Pancreas (tissue), 10 donors: ENCODE data around the gene SLC49A4. TPM values are rescaled to one million over a fixed set of nuclear protein-coding genes. Genes with fewer than 3 reads are reported as not detected.
A peak's percentile ranks its signal among the peaks of the same experiment; 100 is the strongest.
"Not testable (repeated sequence)": the region's sequence is repeated elsewhere in the genome, so short reads cannot be mapped to it uniquely, and the experiment has no call there.

Experiments
- ATAC-seq, 4 donors: fragments of 200-7000 bp; cut with Tn5 transposase; one replicate each; pipeline versions ENCODE4 v1.8.0 to v1.9.1; 2020; ENCODE audit warnings: mild to moderate bottlenecking in 4 of 4, moderate library complexity in 4 of 4
- DNase-seq, 6 donors: peaks; one replicate each; pipeline ENCODE4 v3.0.0-alpha.2; 2020
- FAIRE-seq: peaks from 2 replicates; lab custom pipeline; 2012; peaks lifted over from hg19 to GRCh38; lab: Jason Lieb, UNC
- H3K27ac ChIP-seq, 4 donors: fragments of 200-600 bp; sonication (generic); 1 replicate in 3 of 4; 2 replicates in 1 of 4; pipeline versions ENCODE4 v1.5.0 to v1.8.0; 2020
- H3K27me3 ChIP-seq, 4 donors: fragments of 200-600 bp; one replicate each; pipeline ENCODE4 v1.8.0; 2021
- H3K36me3 ChIP-seq, 3 donors: fragments of 200-600 bp; sonication (generic) in 1 of 3; one replicate each; pipeline versions ENCODE4 v1.5.0 to v1.8.0; 2020 to 2021
- H3K4me1 ChIP-seq, 3 donors: fragments of 200-600 bp; one replicate each; pipeline ENCODE4 v1.8.0; 2021
- H3K4me3 ChIP-seq, 4 donors: fragments of 200-600 bp; sonication (generic) in 2 of 4; one replicate each; pipeline versions ENCODE4 v1.5.0 to v1.8.0; 2020 to 2021
- H3K9me3 ChIP-seq, 4 donors: fragments of 200-600 bp; one replicate each; pipeline ENCODE4 v1.8.0; 2021
- CTCF ChIP-seq, 4 donors: fragments of 200-600 bp; sonication (generic) in 3 of 4; IDR thresholded peaks; one replicate each; pipeline versions ENCODE4 v1.5.0 to v1.8.0; 2021; ENCODE audit warnings: antibody characterized with exemption in 4 of 4
- WGBS, 2 donors: extraction: QIAGEN DNeasy Blood & Tissue Kit; methylation state at CpG; one replicate each; pipeline ENCODE4 v1.1.7; 2013; 5-methylcytosine and 5-hydroxymethylcytosine counted together
- intact Hi-C, 3 donors: fragments of 100-400 bp; cut with DNase I; formaldehyde crosslinking; loops; one replicate each; pipeline versions ENCODE4 v1.11.1 to v1.14.2; 2022
- polyA plus RNA-seq, 2 donors: library from polyadenylated mRNA; stranded (reverse); fragments of 200-250 nt; gene quantifications; one replicate each; pipeline ENCODE4 v1.2.3, GENCODE V29; 2013
- total RNA-seq, 6 donors: library from RNA; stranded (reverse); fragmentation: NEBNext Ultra II Directional in 4 of 6; extraction: Animal tissue kit (Norgen Biotek cat#: 25700) in 4 of 6; gene quantifications; one replicate each; pipeline versions ENCODE4 v1.2.1 to v1.2.4, GENCODE V29; 2021 to 2023
- donor health status: healthy with polysubstance abuse.
- donor health status: DM: no; HTN: no; CAD: no; lungs with moderate emphysema.
- donor health status: DM: no; HTN: no; CAD: no.
- donor health status: control.
- donor health status: control.
- donor health status: Bipolar disorder and iron deficiency.
- donor health status: DM: yes; HTN: yes; CAD: no.
- donor health status: DM: no; HTN: no; CAD: no.
- donor health status: DM: no; HTN: no; CAD: no.
- donor health status: DM: yes; HTN: yes; CAD: no.

Gene SLC49A4
- total RNA-seq = 10 to 100 TPM in 4 of 6 donors, 1 to 10 TPM in 2; 9.5 to 13.7 (median 12.3) TPM
- polyA plus RNA-seq = 1 to 10 TPM; 3.4 to 9.3 TPM

DNA sequence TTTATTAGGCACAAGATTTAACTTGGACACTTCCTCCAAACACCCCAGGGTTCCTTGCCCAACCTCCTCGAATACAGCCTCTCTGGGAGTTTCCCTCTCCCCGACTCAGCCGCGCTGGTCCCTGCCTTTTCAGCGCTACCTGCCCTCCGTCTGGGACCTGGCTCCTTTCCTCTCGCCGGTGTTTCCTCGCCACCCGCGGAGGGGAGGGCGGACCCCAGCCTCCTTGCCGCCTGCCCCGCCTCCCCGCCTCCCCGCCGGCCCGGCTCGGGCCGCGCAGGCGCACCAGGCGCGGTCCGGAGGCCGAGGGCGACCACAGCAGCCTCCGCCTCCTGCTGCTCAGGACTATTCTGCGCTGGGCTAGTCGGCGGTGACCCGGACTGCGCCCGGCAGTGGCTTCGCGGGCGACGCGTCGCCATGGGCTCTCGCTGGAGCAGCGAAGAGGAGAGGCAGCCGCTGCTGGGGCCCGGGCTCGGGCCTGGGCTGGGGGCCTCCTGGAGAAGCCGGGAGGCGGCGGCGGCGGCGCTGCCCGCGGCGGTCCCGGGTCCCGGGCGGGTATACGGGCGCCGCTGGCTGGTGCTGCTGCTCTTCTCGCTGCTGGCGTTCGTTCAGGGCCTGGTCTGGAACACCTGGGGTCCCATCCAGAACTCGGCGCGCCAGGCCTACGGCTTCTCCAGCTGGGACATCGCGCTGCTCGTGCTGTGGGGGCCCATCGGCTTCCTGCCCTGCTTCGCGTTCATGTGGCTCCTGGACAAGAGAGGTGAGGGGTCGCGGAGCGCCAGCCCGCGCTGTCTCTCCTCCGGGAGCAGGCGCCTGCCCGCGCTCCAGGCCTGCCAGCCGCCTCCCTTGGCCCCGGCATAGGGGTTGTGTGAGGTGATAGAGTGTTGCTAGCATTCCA is at the start of gene SLC49A4:
Gene SLC49A4, plus strand, starts transcription at position 291 of the 895 bp plus-strand sequence. Its CDS starts 124 bp downstream, at position 415.
- Histone ChIP-seq H3K27ac (peak within 1 kb of the TSS; percentile 91 to 96 (median 94)), H3K9me3 (no peaks in the 10 kb centered on the region), H3K36me3 (no peaks in the 10 kb centered on the region), H3K27me3 (no peaks in the 10 kb centered on the region), H3K4me3 (peak within 1 kb of the TSS; percentile 62 to 84 (median 75)), H3K4me1 (peaks cover 0 to 20% (median 14%) of the 10 kb centered on the region in 3 donors)
- no peak for FAIRE-seq
- DNase-seq = peak; percentile 82 to 92 (median 87)
- TF ChIP-seq CTCF (IDR thresholded peaks at IDR 0.05) = no peak
- intact Hi-C loops = no loop called here
- ATAC-seq = peak; percentile 82 to 90 (median 89)
- WGBS, 2 donors = 0 to 1% methylated on average over 71 to 84 of the region's 84 CpGs

- no peaks in the 10 kb centered on the region for H3K36me3 ChIP-seq
- WGBS, 2 donors = 95 to 97% methylated on average over 4 of the region's 4 CpGs
- H3K9me3 ChIP-seq = no peaks in the 10 kb centered on the region
- no peak overlapping the region for H3K4me3 ChIP-seq
- ATAC-seq (no peak), FAIRE-seq (no peak), DNase-seq (no peak)
- H3K27me3 ChIP-seq = no peaks in the 10 kb centered on the region
- H3K27ac ChIP-seq = no peak overlapping the region
- peaks cover 0 to 4% (median 0%) of the 10 kb centered on the region in 3 donors for H3K4me1 ChIP-seq
- intact Hi-C loops = no loop called here
- TF ChIP-seq CTCF (IDR thresholded peaks at IDR 0.05) = no peak
These were observed 49.4 kb upstream of the SLC49A4 start for GRCh38 chr3:122745369-122746021.

- H3K4me3 ChIP-seq, intact Hi-C loops, H3K27me3 ChIP-seq, ATAC-seq, H3K4me1 ChIP-seq, H3K27ac ChIP-seq, FAIRE-seq, H3K9me3 ChIP-seq, H3K36me3 ChIP-seq: not testable (repeated sequence)
- WGBS, 2 donors = 96 to 98% methylated on average over 15 to 31 of the region's 35 CpGs
- DNase-seq = peak in 1 of 6 donors; percentile 21
These were observed 47.6 kb upstream of the SLC49A4 start for GRCh38 chr3:122747295-122747694.

DNA sequence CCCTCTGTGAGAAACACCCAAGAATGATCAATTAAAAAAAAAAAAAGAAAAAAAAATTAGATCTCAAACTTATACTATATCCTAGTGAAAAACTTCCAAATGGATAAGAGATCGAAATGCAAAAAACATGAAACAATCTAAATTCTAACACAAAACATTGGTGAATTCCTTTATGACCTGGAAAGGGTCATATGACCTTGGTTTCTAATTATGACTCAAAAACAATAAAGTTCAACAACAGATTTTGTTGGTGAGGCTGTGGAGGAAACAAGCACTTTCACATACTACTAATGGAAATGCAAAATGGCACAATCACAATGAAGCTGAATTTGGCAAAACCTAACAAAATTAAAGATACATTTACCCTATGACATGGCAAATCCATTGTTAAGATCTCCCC is 46.5 kb upstream of the SLC49A4 start:
- ATAC-seq (no peak), DNase-seq (no peak), FAIRE-seq (no peak)
- intact Hi-C loops = no loop called here
- no peak for TF ChIP-seq CTCF (IDR thresholded peaks at IDR 0.05)
- no peaks in the 10 kb centered on the region for H3K27me3 ChIP-seq
- peaks cover 0 to 4% (median 0%) of the 10 kb centered on the region in 3 donors for H3K4me1 ChIP-seq
- no peak overlapping the region for H3K27ac ChIP-seq
- WGBS, 2 donors = 99 to 100% methylated on average over 1 of the region's 1 CpG
- no peaks in the 10 kb centered on the region for H3K9me3 ChIP-seq
- H3K36me3 ChIP-seq = no peaks in the 10 kb centered on the region
- H3K4me3 ChIP-seq = no peak overlapping the region

DNA sequence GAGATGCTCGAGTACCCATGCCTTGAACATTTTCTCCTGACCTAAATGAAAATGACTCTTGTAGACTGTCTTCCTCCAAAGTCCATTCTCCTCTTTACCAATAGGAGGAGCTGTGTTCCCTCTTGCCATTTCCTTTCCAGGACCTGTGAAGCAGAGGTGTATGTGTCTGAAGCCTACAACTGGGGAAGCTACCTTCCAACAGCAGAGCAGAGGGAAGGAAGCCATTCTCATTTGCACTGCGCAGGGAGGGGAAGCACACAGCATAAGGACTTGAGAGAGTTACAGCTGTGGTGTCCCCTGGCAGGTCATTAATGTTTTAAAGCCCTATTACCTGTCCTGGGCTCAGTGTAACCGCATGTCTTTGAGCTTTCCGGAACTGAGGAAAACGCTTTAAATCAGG is 39.9 kb upstream of the SLC49A4 start:
- Histone ChIP-seq H3K27ac (no peak overlapping the region), H3K4me1 (peaks cover 7 to 8% (median 8%) of the 10 kb centered on the region in 3 donors), H3K4me3 (no peak overlapping the region), H3K36me3 (no peaks in the 10 kb centered on the region), H3K27me3 (no peaks in the 10 kb centered on the region), H3K9me3 (no peaks in the 10 kb centered on the region)
- ATAC-seq (peak; percentile 59 to 90 (median 81)), FAIRE-seq (no peak), DNase-seq (no peak)
- WGBS, 2 donors = 65 to 68% methylated on average over 5 of the region's 5 CpGs
- intact Hi-C loops = no loop called here
- peak; percentile 38 to 59 (median 48) for TF ChIP-seq CTCF (IDR thresholded peaks at IDR 0.05)
